ENCODE results near the gene ITPR2. TPM values are rescaled to one million over a fixed set of nuclear protein-coding genes. Genes with fewer than 3 reads are reported as not detected.
"Not testable (repeated sequence)": the region's sequence is repeated elsewhere in the genome, so short reads cannot be mapped to it uniquely, and the experiment has no call there.

ITPR2 gene
- total RNA-seq, 2 experiments from 2014 or later = 40.3 to 40.5 TPM

DNA sequence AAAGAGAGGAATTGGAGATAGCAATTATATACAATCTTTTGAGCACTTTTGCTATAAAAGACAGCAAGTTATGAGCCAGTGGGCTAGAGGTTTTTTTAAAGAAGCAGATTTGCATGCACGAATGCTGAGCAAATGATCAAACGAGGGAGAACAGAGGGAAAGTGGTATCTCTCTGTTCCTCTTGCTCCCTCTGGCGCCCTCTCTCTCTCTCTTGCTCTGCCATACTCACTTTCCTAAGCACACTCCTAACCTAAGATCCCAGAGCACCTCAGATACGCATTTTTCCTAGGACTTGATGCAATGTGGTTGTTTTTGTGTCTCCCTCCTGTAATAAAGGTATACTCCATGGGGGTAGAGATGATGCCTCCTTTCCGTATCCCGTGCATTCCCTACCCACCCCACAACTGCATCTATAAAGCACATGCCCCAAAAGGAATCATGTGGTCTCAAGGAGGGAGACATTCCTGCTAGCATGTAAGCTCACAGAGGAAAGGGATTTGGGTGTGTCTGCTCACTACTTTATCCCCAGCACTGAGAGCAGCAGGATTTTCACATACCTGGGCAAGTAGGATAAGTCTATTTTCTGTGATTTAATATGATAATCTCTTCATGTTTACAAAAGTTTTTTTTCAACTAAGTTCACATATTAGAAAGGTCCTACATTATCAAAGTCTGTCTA is 367.4 kb downstream of the ITPR2 start:
- no peak overlapping the region for H3K4me3 Mint-ChIP-seq
- CTCF ChIA-PET = interaction anchor here (0.7 kb wide), 1 partner anchor 46 kb away, joined by 3 read pairs; no protein-coding TSS in a partner anchor
- no peaks in the 10 kb centered on the region for H3K27me3 Mint-ChIP-seq

DNA sequence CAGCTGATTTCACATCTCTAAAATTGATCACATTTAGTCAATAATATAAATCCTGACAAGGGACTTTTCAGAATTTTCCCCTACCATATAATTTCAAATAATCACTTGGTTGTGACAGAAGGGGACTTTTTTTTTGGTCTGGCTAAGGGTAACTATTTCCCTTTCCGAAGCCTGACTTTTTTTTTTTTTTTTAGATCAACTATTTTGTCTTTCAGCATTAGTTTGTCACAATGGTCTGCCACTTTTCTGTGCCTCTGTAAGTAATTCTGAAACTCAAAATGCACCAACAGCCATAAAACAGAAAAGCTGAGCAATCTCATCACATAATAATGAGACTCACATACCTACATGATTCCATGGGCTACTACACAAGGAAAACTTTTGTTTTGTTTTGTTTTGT is 371.2 kb downstream of the ITPR2 start:
- POLR2A ChIA-PET = no interaction called here
- H3K4me3 Mint-ChIP-seq = no peak overlapping the region
- peaks cover 8% of the 10 kb centered on the region for H3K4me1 Mint-ChIP-seq
- H3K27ac Mint-ChIP-seq = no peak overlapping the region
- CTCF ChIA-PET = interaction anchor here (0.6 kb wide), 1 partner anchor 21 kb away, joined by 3 read pairs; no protein-coding TSS in a partner anchor
- H3K36me3 Mint-ChIP-seq (ENCODE audit: low read depth) = peaks cover 14% of the 10 kb centered on the region
- no peak for DNase-seq
- no peaks in the 10 kb centered on the region for H3K27me3 Mint-ChIP-seq
- peaks cover 2% of the 10 kb centered on the region for H3K9me3 Mint-ChIP-seq

More for the DNA sequence above, 367.4 kb downstream of the ITPR2 start:
- no peaks in the 10 kb centered on the region for H3K9me3 Mint-ChIP-seq
- no peak overlapping the region for H3K27ac Mint-ChIP-seq
- no peak for DNase-seq
- peaks cover 3% of the 10 kb centered on the region for H3K36me3 Mint-ChIP-seq (ENCODE audit: low read depth)
- POLR2A ChIA-PET = no interaction called here
- no peaks in the 10 kb centered on the region for H3K4me1 Mint-ChIP-seq

DNA sequence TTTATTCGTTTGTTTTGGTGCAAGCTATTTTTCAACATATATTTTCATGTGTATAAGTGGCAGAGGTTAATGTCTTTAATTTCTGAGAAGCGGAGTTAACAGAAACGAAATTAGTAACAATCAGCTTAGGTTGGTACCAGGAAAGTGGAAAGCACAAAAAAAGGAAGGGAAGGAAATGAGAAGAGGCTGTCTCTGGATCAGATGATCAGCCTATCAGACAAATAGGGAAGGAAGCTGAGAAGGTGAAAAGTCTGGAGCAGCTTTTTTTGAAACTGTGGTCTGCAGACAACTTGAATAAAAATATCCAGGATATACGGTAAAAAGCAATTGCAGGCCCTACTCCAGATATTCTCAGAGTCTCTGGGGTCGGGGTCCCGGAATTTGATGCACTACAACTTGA is 372.6 kb downstream of the ITPR2 start:
- Mint-ChIP-seq H3K27me3 (no peaks in the 10 kb centered on the region), H3K9me3 (peaks cover 2% of the 10 kb centered on the region), H3K4me3 (no peak overlapping the region), H3K27ac (no peak overlapping the region), H3K4me1 (peaks cover 14% of the 10 kb centered on the region), H3K36me3 (ENCODE audit: low read depth) (peaks cover 16% of the 10 kb centered on the region)
- CTCF ChIA-PET = interaction anchor here (0.6 kb wide), 1 partner anchor 606 kb away, joined by 3 read pairs; no protein-coding TSS in a partner anchor
- POLR2A ChIA-PET = no interaction called here
- no peak for DNase-seq

DNA sequence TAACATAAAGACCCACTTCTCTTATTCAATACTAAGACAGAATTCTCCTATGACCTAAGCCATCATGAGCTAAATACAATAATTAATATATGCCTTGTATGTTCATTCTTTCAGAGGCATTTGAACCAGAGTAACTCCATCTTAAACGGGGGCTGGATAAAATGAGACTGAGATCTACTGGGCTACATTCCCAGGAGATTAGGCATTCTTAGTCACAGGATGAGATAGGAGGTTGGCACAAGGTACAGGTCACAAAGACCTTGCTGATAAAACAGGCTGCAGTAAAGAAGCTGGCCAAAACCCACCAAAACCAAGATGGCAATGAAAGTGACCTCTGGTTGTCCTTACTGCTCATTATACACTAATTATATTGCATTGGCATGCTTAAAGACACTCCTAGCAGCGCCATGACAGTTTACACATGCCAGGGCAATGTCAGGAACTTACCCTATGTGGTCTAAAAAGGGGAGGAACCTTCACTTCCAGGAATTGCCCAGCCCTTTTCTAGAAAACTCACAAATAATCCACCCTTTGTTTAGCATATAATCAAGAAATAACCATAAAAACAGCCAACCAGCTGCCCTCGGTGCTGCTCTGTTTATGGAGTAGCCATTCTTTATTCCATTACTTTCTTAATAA is 376.9 kb downstream of the ITPR2 start:
- peak overlapping the region; percentile 25 for H3K27ac Mint-ChIP-seq
- peaks cover 18% of the 10 kb centered on the region for H3K4me1 Mint-ChIP-seq
- H3K4me3 Mint-ChIP-seq = no peak overlapping the region
- no peaks in the 10 kb centered on the region for H3K27me3 Mint-ChIP-seq
- peaks cover 26% of the 10 kb centered on the region for H3K36me3 Mint-ChIP-seq (ENCODE audit: low read depth)
- ChIA-PET POLR2A (no interaction called here), CTCF (no interaction called here)
- H3K9me3 Mint-ChIP-seq = peaks cover 2% of the 10 kb centered on the region
- DNase-seq = no peak

DNA sequence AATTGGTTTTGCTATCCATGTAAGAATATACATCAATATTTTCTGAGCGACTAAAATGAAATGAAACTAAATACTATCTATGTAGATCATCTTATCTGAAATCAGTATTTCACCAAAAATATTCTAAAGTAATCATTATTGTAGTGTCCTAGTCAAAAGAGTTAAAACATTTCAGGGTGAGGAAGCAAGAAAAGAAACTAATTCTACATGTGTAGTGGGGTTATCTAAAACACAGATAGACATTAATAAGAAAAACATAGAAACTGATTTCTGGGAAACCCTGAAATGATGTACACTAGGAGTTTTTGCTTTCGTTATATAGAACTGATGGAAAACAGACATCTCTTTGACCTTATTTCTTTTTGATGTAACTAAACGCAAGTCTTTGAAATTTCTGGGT is 379.7 kb downstream of the ITPR2 start:
- no peak for DNase-seq

DNA sequence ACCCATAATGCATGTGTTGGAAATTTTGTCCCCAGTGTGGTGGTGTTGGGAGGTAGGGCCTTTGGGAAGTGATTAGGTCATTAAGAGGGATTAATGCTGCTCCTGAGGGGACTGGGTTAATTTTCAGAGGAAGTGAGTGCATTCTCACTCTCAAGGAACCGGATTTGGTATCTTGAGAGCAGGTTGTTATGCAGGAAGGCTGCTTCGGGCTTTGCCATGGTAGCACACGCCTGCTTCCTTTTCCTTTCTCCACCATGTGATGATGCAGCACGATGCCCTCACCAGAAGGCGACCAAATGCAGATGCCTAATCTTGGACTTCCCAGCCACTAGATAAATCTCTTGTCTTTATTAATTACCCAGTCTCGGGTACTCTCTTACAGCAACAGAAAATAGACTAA is 380.5 kb downstream of the ITPR2 start:
- Mint-ChIP-seq H3K27ac (no peak overlapping the region), H3K4me3 (no peak overlapping the region), H3K4me1 (peaks cover 18% of the 10 kb centered on the region), H3K27me3 (no peaks in the 10 kb centered on the region), H3K9me3 (peaks cover 2% of the 10 kb centered on the region), H3K36me3 (ENCODE audit: low read depth) (peaks cover 22% of the 10 kb centered on the region)
- POLR2A ChIA-PET = no interaction called here
- CTCF ChIA-PET = no interaction called here
- DNase-seq = no peak

More for the DNA sequence above, 379.7 kb downstream of the ITPR2 start:
- Mint-ChIP-seq H3K4me1 (peaks cover 18% of the 10 kb centered on the region), H3K27me3 (no peaks in the 10 kb centered on the region), H3K27ac (no peak overlapping the region), H3K9me3 (peaks cover 2% of the 10 kb centered on the region), H3K4me3 (no peak overlapping the region), H3K36me3 (ENCODE audit: low read depth) (peaks cover 29% of the 10 kb centered on the region)
- ChIA-PET POLR2A (no interaction called here), CTCF (no interaction called here)

DNA sequence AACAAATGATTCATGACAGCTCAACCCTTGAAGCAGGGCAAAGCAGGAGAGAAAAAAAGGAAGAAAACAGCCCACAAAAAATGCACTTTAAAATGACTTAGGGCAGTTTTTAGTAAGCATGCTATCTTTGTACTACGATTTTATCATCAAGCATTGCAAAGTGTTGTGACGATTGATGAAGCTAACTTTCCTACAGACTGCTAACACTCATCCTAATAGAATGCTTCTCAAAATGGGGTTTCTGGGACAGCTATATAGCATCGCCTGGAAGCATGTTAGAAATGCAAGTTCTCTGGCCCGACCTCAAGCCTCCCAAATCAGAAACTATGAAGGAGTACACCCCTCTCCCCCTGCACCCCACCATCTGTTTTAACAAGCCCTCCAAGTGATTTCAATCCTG is 381.2 kb downstream of the ITPR2 start:
- Mint-ChIP-seq H3K27me3 (no peaks in the 10 kb centered on the region), H3K27ac (no peak overlapping the region), H3K9me3 (no peaks in the 10 kb centered on the region), H3K4me1 (peaks cover 11% of the 10 kb centered on the region), H3K4me3 (no peak overlapping the region), H3K36me3 (ENCODE audit: low read depth) (peaks cover 15% of the 10 kb centered on the region)
- no peak for DNase-seq
- POLR2A ChIA-PET = no interaction called here
- CTCF ChIA-PET = no interaction called here

DNA sequence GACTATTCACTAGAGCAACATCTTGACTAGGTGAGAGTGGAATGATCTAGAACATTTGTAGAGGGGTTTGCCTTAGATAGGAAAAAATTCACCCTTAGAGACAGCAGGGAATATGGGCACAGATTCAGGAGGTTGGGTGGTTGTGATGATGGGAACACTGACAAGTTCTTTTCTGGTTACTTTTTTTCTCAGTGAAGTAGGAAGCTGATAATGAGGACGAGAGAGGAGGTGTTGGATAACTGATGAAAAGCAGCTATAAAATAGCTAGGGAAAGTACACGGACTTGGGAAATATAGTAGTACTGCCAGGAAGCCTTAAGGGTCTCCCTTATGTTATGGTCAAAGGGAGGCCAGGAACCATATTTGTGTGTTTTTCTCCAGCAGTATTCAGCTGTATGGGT is 387.1 kb downstream of the ITPR2 start:
- POLR2A ChIA-PET = no interaction called here
- CTCF ChIA-PET = no interaction called here

DNA sequence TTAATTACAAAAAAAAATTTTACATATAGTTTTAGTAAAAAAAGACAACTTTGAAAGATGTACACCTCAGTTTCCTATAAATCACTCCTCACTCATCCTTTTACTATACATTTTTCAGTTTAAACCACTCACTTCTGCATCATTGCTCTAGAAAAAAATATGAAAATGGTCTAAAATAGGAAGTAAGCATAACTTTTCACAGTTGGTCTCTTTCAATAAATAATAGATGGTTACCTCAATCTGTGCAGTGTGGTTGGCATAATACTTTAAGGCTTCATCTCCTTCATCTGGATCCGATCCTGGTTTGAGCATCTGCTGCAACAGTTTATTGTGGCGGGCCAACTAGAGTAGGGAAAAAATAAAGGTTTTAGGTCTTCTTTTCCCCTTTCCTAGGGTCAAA is 389.7 kb downstream of the ITPR2 start:
- peaks cover 5% of the 10 kb centered on the region for H3K36me3 Mint-ChIP-seq (ENCODE audit: low read depth)
- ChIA-PET POLR2A (no interaction called here), CTCF (no interaction called here)

More for the DNA sequence above, 387.1 kb downstream of the ITPR2 start:
- Mint-ChIP-seq H3K27me3 (no peaks in the 10 kb centered on the region), H3K4me3 (no peak overlapping the region), H3K4me1 (no peaks in the 10 kb centered on the region), H3K36me3 (ENCODE audit: low read depth) (peaks cover 6% of the 10 kb centered on the region), H3K27ac (no peak overlapping the region), H3K9me3 (no peaks in the 10 kb centered on the region)
- no peak for DNase-seq

DNA sequence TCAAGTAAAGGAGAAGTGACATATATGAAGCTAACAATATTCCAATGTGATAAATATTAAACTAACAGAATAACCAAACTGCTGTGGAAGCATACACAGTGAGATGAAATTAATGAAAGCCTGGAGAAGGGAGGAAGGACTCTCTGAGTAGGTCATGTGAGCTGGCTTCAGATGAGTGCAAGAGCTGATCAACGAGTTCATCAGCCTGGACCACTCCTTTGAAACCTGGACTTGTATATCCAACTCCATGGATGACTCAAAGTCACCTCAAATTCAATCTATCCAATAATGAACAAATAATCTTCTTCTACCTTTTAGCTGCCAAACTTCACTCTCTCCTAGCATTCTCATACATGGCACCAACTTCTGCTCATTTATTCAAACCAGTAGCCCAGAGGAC is 391.6 kb downstream of the ITPR2 start:
- Mint-ChIP-seq H3K9me3 (no peaks in the 10 kb centered on the region), H3K27me3 (no peaks in the 10 kb centered on the region), H3K4me1 (no peaks in the 10 kb centered on the region), H3K4me3 (no peak overlapping the region), H3K36me3 (ENCODE audit: low read depth) (peaks cover 5% of the 10 kb centered on the region), H3K27ac (no peak overlapping the region)
- no peak for DNase-seq
- ChIA-PET CTCF (interaction anchor here (0.5 to 1.6 kb wide), 2 partner anchors 20 to 25 kb away, joined by 3 read pairs; no protein-coding TSS in a partner anchor), POLR2A (no interaction called here)

More for the DNA sequence above, 389.7 kb downstream of the ITPR2 start:
- no peak for DNase-seq
- Mint-ChIP-seq H3K9me3 (no peaks in the 10 kb centered on the region), H3K27me3 (no peaks in the 10 kb centered on the region), H3K27ac (no peak overlapping the region), H3K4me1 (no peaks in the 10 kb centered on the region), H3K4me3 (no peak overlapping the region)

DNA sequence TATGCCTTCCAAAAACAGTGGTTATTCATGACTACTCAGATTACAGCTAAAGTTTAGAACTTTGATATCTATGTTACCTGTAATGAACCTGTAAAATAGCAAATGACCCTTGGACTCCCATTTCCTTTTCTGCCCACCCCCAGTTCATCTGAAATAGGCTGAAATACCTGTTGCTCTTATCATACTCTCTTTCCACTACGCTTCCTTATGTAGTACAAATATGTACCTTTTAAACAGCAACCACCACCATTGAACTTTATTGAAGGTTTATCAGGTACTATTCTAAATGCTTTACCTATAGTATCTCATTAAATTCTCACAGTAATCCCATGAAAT is 398.0 kb downstream of the ITPR2 start:
- H3K4me3 Mint-ChIP-seq = no peak overlapping the region
- no peak overlapping the region for H3K27ac Mint-ChIP-seq
- ChIA-PET CTCF (no interaction called here), POLR2A (no interaction called here)
- DNase-seq = no peak
- no peaks in the 10 kb centered on the region for H3K4me1 Mint-ChIP-seq
- no peaks in the 10 kb centered on the region for H3K9me3 Mint-ChIP-seq
- H3K36me3 Mint-ChIP-seq (ENCODE audit: low read depth) = no peaks in the 10 kb centered on the region
- H3K27me3 Mint-ChIP-seq = no peaks in the 10 kb centered on the region

DNA sequence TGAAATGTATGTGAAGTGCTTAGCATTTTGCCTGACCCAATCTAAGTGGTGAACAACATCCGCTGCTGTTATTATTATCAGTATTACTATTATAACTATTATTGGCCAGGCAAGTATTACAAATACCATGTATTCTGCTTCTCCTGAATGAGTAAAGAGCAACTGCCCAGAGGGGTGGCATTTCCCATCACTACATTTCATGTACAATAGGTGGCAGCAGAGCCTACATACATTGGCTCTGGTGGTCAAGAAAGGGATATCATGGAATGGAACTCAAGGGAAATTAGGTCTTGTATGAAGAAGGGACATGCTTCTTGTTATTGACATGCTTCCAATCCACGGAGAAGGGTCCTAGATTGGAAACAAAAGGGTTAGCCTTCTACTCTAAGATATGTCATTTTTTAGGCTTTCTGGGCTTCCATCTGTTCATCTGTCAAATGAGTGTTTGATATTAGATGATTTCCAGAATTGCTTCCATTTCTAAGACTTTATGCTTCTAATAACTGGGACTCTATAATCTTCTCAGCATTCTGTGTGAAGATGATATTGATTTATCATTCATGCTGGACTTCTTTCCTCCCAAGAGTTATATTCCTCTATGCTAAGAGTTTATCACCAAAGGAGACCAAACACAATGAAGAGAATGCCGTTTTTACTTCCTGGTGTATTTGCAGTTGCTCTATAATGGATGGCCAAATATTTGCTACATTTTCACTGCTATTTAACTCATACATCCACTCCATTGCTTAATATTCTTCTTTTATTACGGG is 398.5 kb downstream of the ITPR2 start:
- no peaks in the 10 kb centered on the region for H3K9me3 Mint-ChIP-seq
- H3K36me3 Mint-ChIP-seq (ENCODE audit: low read depth) = no peaks in the 10 kb centered on the region
- no peak overlapping the region for H3K27ac Mint-ChIP-seq
- DNase-seq = no peak
- POLR2A ChIA-PET = no interaction called here
- H3K4me3 Mint-ChIP-seq = no peak overlapping the region
- no peaks in the 10 kb centered on the region for H3K4me1 Mint-ChIP-seq
- CTCF ChIA-PET = no interaction called here
- no peaks in the 10 kb centered on the region for H3K27me3 Mint-ChIP-seq

DNA sequence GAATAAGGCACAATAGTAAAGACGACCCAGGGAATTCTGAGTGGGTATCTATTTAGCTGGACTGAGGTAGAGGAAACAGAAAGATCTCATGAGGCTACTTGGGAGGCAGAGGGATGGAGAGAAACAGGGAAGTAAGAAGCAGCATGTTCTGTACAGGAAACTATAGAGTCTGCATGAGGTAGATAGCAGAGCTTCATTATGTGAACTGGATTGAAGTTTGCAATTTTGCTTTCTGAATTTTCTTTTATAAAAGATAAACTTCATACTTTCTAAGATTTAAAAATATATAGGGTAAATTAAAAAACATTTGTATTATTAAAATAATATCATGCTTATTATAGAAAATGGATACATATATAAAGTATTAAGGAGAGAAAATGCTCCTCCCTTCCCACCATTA is 399.3 kb downstream of the ITPR2 start:
- H3K4me3 Mint-ChIP-seq; DNase-seq; POLR2A ChIA-PET; H3K36me3 Mint-ChIP-seq (ENCODE audit: low read depth); H3K9me3 Mint-ChIP-seq; H3K27me3 Mint-ChIP-seq; H3K4me1 Mint-ChIP-seq; H3K27ac Mint-ChIP-seq; CTCF ChIA-PET: not testable (repeated sequence)

All from activated CD4-positive, alpha-beta T cell treated with anti-CD3 and anti-CD28 coated beads, Interleukin-2, amount 10 ng/mL, durations not matched to agents 7 days and 5 days (primary cell).